HG03066 (cell line): Measurements from ENCODE around the gene MPND.
"Not testable (repeated sequence)": the region's sequence is repeated elsewhere in the genome, so short reads cannot be mapped to it uniquely, and the experiment has no call there.

ENCODE experiments used
- ATAC-seq: cut with Tn5 transposase; IDR thresholded peaks from one replicate; pipeline ENCODE4 v1.9.1; 2021; ENCODE audit warnings: low read depth; ENCODE audit not compliant: unreplicated experiment

Gene MPND

DNA sequence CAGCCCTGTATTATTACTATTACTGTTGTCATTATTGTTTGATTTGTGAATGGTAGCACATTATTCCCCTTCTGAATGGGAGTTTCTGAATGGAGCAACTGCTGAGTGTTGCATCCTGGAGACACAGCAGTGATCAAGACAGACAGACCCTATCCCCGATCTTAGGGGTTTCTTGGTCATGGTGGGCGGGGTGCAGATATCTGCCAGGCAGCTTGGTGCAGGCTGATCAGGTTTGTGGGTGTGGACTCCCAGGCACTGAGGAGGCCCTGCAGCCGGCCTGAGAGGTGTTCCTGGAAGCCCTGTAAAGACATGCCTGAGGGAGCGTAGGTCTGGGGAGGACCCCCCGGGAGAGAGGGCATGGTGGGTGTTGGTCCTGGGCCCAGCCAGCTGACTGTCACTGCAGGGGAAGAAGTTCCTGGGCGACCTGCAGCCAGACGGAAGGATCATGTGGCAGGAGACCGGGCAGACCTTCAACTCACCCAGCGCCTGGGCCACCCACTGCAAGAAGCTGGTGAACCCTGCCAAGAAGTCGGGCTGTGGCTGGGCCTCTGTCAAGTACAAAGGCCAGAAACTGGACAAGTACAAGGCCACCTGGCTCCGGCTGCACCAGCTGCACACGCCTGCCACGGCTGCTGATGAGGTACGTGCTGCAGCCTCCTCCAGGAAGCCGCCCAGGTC, 2.1 kb downstream of the MPND start:
- ATAC-seq: no peak

DNA sequence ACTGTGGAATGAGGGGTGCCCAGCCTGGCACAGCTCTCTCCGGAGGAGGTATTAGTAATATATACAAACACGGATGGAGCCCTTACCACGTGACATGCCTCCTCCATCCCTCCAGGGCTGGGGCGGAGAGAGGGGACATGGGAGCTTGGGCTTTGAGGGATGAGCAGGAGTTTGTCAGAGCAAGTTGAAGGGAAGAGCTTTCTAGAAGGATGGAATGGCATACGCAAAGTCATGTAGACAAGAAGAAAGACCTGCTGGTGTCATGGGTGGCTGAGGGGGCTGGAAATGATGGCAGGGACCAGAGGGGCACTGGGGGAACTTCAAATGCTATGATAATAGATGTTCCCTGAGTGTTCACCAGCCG, 2.6 kb downstream of the MPND start:
- ATAC-seq: no peak

DNA sequence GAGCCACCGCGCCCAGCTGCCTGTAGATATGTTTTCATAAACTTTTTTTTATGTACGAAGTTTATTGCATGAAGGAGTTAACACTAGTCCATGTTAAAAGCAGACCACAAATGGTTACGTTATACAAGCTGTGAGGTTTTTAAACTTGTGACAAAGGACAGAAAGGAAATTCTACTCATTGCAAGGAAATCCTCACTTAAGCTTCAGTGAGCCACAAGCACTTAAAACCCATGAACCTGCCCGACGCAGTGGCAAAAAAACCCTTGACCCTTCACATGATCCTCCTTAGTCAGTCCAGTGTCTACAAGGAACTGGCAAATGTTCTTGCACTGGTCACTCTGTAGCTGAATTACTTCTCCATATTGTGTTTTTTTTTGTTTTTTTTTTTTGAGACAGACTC, 4.2 kb downstream of the MPND start:
- no peak for ATAC-seq

DNA sequence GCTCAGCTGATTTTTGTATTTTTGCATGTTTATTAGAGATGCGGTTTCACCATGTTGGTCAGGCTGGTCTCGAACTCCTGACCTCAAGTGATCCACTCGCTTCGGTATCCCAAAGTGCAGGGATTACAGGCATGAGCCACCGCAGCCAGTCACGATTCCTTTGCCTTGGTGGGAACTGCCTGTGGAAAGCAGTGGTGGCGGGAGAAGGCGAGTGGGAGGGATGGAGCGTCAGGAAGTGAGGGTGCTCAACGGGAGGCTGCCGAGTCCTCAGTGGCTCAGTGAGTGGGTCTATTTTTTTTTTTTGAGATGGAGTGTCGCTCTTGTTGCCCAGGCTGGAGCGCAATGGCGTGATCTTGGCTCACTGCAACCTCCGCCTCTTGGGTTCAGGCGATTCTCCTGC, 5.9 kb downstream of the MPND start:
- not testable (repeated sequence) for ATAC-seq

DNA sequence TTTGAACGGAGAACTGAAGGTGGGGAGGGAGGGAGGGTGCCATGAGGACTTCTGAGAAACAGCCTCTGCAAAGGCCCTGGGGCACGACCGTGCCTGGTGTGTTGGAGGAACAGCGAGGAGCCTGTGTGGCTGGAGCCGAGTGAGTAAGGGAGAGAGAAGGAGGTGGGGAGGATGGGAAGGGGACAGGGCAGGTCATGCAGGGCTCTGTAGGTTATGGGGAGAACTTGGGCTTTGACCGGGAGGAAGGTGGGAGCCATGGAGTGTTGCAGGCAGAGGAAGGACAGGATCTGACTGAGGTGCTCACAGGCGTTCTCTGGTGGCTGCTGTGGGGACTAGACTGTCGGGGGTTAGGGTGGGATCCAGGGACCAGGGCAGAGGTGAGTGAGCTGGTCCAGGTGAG, 6.7 kb downstream of the MPND start:
- no peak for ATAC-seq

DNA sequence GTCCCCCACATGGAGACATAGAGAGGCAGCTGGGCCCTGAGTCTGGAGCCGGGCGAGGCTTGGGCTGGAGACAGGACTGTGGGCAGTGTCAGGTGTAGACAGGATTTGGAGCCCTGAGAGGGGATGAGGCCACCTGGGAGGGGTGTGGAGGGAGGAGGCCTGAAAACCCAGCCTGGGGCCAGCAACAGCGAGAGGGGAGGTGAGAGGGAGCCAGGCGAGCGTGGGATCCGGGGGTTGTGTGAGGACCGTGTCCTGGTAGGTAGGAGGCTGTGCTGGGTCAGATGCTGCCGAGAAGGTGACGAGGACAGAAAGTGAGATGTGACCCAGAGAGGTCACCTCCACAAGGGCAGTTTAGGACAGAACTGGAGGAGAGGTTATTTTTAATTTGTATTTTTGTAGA, 7.4 kb downstream of the MPND start:
- no peak for ATAC-seq

DNA sequence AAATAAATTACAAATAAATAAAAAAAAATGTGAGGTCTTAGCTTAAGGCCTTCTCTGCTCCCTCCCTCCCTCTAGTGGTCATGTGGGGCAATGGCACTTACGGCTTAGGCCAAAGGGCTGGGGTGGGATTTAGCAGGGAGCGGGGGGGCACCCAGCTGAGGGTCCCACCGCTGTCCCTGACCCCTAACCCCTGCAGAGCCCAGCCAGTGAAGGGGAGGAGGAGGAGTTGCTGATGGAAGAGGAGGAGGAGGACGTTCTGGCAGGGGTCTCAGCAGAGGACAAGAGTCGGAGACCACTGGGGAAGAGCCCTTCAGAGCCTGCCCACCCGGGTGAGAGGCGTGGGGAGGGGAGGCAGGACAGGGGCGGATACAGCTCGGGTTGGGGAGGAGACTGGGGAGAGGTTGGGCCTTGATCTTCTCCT, 9.3 kb downstream of the MPND start:
- no peak for ATAC-seq

DNA sequence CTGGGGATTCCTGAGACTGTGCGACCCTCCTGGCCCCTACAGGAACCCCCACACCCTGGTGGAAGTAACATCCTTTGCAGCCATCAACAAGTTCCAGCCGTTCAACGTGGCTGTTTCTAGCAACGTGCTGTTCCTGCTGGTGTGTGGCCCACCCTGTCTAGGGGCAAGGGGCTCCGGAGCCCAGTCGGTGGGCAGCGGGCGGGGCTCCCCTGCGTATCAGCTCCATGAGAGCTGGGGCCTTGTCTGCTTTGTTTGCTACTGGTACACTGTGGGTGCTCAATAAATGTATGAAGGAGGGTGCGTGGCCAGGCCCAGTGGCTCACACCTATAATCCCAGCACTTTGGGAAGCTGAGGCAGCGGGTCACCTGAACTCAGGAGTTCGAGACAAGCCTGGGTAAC, 10.9 kb downstream of the MPND start:
- ATAC-seq: no peak

DNA sequence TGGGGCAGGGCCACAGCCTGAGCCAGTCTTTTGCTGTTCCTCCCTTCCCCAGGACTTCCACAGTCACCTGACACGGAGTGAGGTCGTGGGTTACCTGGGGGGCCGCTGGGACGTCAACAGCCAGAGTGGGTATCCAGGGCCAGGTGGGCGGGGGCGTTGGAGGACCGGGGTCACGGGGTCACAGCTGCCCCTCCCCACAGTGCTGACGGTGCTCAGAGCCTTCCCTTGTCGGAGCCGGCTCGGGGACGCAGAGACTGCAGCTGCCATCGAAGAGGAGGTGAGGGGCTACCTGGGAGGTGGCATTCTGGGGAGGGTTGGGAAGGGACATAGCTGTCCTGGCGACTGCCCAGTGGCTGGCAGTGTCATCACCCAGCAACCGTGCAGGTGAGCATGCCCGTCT, 11.5 kb downstream of the MPND start:
- ATAC-seq: no peak

DNA sequence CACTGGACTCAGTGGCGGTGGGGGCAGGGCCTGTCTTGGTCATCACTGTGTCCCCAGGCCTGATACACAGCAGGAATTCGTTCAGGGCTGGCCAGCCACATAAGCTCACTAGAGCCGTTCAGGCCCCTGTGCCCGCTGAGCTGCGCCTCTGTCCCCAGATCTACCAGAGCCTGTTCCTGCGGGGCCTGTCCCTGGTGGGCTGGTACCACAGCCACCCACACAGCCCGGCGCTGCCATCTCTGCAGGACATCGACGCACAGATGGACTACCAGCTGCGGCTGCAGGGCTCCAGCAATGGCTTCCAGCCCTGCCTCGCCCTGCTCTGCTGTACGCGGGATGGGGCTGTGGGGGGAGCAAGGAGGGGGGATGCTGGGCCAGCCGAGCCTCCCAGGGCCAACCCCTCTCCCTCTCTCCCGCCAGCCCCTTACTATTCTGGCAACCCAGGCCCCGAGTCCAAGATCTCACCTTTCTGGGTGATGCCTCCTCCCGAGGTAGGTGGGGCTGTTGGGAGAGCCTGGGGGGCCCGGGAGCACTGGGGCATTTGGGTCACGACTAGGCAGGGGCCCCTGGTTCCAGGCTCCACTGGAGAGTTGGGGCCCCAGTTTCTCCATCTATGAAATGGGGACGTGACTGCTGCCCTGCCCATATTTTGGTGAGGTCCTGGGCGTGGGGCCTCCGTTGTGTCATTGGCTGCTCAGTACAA, 13.9 kb downstream of the MPND start:
- ATAC-seq: no peak

DNA sequence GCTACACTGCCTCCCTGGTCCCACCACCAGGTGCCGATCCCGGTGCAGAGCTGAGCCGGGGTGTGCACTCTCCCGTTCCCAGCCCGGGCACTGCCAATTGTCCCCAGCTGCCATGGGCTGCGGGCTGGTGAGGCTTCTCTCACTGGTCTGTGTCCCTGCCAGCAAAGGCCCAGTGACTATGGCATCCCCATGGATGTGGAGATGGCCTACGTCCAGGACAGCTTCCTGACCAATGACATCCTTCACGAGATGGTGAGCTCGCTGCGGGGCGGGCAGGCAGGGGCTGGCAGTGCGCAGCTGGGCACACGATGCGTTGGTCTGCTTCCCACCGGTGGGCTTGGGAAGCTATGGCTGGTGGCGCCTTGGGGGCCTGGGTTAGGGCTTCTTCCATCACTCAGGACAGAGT, 14.6 kb downstream of the MPND start:
- ATAC-seq: no peak

DNA sequence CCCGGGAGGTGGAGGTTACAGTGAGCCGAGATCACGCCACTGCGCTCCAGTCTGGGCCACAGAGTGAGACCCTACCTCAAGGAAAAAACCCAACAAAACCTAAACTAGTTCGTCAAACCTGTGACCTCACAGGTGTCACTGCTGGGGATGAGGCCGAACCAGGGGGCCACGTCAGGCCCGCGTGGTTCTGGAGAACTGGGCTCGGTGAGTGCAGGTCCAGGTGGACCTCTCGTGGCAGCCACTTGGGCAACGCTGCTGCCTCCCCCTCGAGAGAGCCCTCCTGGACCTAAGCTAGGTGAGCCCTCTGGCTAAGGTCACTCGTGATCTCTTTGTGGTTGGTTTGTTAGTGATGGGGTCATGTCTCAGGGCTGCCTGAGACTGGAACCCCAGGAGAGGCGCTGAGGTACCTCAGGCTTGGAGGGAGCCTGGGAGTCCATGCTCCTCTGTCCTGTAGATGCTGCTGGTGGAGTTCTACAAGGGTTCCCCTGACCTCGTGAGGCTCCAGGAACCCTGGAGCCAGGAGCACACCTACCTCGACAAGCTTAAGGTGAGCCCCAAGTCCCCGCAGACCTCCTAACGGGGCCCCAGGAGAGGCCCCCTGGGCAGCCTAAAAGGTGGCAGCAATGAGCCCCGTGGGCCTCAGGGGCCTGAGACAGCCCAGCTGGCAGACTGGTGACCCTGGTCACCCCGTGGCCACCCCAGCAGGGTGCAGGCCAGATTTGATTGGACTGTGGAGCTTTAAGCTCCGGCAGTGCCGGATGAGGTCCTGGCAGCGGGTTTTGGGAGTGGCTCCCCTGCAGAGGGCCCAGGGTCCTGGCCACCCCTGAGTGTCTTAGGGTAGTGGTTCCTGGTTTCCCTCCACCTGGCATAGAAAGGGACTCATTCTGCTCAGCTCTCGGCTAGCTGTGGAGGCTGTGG, 15.6 kb downstream of the MPND start:
- no peak for ATAC-seq

DNA sequence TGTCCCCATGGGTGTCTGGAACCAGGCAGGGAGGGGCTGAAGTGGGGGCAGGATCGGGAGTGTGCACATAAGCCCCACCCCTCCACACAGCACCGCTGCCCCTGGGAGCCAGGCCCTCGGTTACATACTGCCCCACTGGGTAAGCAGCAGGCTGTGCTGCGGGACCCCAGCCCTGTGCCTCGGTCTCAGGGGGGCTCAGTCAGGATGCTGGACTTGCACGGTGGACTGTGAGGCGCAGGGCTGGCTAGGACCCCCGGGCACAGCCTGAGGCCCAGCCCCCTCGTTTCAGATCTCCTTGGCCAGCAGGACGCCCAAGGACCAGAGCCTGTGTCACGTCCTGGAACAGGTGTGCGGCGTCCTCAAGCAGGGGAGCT, 16.3 kb downstream of the MPND start:
- ATAC-seq: no peak

DNA sequence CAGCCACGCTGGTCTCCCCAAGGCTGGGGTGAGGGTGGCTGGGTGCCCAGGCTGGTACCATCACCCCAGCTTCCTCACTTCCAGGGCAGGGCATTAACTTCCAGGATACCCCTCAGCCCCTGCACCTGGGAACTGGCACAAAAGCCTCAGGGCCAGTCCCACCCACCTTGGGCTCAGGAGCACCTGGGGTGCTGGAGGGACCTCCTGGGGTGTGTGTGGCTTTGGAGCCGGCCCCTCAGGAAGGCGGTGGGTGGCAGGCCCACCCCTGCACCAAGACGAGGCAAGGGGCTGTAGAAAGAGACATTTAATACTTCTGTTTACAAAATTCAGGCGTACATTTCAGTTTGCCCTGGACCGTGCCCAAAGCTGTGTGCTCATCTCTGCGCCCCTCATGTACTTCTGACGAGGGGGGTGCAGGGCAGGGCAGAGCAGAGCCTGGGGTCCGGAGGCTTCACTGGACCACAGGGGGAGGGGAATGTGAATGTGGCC, 16.8 kb downstream of the MPND start:
- no peak for ATAC-seq

DNA sequence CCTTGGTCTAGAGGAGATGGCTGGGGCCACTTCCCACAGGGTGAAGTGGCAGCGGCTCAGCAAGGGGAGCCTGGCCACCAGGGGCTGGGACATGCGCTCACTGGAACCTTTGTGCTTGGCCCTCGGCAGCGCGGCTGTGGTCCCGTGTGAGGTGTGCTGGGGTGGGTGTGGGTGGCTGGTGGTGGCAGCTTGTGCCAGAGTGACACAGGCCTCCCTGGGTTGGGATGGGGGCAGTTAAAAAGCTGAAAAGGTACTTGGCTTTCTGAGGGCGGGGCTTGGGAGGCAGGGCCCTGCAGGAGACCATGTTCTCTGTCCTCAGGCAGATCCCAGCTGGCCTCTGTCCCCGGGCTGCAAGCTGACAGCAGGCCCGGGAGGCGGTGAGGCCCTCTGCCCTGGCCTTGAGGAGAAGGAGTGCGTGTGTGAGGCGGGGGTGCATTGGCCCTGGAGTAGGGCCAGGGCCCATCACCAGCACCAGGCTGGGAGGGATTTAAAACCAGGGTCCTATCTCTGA, 17.3 kb downstream of the MPND start:
- ATAC-seq: no peak

DNA sequence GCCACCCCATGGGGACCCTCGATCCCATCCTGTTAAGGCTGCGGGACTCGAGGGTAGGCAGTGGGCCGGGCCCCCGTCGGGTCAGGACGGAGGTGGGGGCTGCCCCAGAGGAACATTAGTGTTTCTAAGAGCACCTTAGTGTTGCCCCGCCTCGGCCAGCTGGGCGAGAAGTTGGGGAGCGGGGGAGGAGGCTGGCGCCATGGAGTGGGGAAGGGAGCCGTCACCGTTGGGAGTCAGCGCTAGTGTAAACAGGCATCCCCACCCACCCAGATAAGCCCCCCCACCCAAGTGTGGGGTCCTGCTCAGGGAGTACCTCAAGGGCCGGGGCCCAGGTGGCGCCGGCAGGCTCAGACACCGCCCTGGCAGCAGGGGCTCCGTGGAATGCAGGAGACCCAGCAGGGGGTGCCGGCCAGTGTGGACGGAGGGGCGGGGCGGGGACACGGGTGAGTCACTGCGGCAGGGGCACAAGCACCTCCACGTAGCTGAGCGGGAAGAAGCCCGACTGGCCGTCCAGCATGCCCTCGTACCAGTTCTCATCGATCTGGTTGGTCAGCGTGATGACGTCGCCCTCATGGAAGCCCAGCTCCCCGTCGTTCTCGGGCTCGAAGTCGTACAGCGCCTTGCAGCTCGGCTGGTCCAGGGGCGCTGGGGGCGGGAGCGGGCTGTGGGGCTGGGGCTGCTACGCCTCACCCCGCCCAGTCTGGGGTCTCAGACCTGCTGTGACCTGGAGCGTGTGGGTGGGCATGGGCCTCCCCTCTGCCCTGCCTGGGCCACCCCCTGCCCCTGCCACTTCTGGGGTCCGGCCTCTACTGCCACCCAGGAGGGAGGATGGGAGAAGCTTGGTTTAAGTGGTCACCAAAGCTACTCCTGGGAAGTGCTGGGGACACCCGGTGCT, 18.0 kb downstream of the MPND start:
- ATAC-seq: no peak

DNA sequence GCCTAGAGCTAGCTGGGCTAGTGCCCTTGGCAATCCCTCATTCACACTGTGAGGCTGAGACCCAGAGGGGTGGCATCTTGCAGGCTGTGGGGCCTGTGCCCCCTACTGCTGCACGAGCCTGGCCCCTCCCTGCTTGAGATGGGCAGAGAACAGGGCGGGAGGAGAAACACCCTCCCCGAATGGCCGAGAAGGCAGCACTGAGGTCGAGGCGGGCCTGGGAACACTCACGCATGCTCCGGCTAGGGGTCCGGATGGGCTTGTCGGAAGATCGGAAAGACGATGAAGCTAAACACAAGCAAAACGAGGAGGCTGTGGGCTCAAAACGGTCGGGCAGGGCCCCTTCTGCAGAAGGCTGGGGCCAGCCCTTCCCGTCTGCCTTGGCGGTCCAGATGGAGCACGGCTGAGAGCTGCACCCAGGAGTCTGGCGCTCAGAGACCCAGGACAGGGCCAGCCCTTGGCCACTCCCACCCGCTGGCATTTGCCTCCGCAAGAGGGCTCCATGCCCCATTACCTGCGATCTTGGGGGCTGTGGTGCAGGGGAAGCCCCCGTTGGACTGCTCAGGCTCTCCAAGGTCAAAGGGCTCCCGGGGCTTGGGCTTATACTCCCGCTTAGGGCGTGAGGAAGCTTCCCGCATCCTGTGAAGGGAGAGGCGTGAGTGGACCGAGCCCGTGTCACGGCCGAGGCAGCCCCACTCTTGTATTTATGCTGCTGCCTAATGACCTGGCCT, 18.9 kb downstream of the MPND start:
- no peak for ATAC-seq

DNA sequence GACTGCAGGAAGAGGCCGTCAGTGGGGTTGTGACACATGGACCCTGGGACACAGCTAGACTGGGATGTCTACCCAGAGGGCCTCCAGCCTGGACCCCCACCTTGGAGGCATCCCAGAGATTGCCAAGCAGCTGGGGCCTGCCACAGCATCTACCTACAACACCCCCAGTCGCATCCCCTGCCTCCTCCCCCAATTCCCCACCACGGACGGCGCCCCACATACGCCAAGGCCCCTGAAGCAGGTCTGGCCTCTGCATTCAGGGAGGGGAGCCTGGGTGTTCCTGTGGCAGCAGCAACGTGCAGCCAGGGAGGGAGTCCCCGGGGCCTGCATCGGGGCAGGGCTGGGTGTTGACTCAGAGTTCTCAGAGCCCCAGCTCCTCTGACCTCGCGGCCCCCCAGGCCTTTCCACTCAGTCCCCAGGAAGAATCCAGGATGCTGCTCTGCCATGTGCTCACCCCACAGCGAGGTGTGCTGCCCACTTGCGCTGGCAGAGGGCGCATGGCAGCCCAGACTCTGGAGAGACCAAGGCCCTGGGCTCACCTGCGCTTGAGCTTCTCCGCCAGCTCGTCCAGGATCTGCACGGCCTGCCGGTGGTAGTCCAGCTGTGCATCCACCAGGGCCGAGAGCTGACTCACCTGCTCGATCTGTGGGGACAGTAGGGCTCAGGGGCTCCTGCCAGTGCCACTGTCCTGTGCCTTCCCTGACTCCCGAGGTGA, 19.6 kb downstream of the MPND start:
- no peak for ATAC-seq
